Islet precursor cell (in vitro differentiated cells): ENCODE data around the gene ANKRD11.

Experiments used
- DNase-seq: peaks from one replicate; pipeline ENCODE4 v3.0.0-alpha.2; 2018

ANKRD11 gene

GRCh38 chr16:89341697-89342694, 148.4 kb downstream of the ANKRD11 start:
- peak; percentile 45 for DNase-seq

- peak; percentile 42 for DNase-seq
These were observed 149.1 kb downstream of the ANKRD11 start for GRCh38 chr16:89341279-89341678.

DNA sequence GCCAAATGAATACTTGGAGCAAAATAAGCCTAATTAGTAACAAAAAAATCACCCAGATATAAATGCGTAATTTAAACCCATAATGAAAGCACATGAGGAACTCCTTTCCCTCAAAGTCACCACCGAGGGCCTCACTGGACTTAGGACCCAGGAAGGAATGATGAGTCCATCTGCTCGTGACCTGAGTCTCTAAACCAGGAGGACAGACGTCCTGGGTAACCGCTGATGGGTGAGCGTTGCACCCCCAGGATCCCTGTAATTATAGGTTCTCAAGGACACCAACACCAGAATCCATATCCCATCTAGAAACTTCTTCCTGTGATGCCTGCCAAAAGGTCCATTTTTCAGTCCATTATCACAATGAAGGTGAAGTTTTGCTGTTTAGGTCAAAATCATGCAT, 151.5 kb downstream of the ANKRD11 start:
- no peak for DNase-seq

GRCh38 chr16:89337965-89338364, 152.4 kb downstream of the ANKRD11 start:
- no peak for DNase-seq

GRCh38 chr16:89335803-89336485, 154.4 kb downstream of the ANKRD11 start:
- no peak for DNase-seq

GRCh38 chr16:89334988-89335802, 155.2 kb downstream of the ANKRD11 start:
- peak; percentile 54 for DNase-seq

- peak; percentile 37 for DNase-seq
These were observed 155.9 kb downstream of the ANKRD11 start for GRCh38 chr16:89334461-89334860.

DNA sequence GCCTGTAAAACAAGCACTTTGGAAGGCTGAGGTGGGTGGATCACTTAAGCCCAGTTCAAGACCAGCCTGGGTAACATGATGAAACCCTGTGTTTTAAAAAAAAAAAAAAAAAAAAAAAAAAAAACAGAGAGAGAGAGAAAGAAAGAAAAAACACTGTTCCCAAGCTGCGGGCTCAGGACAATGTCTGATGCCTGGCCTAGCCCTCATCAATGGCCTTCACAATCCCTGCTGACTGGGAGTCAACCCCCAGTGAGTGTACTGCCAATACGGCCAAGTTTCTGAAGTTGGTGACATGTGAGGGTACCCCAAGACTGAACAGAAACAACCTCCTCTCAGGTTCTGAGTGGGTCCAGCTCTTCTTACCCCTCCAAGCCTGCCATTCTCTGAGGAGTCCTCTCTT, 156.3 kb downstream of the ANKRD11 start:
- DNase-seq, result peak; percentile 32

- peak; percentile 66 for DNase-seq
These were observed 156.9 kb downstream of the ANKRD11 start for GRCh38 chr16:89333401-89334001.

- no peak for DNase-seq
These were observed 157.5 kb downstream of the ANKRD11 start for GRCh38 chr16:89332902-89333245.

DNA sequence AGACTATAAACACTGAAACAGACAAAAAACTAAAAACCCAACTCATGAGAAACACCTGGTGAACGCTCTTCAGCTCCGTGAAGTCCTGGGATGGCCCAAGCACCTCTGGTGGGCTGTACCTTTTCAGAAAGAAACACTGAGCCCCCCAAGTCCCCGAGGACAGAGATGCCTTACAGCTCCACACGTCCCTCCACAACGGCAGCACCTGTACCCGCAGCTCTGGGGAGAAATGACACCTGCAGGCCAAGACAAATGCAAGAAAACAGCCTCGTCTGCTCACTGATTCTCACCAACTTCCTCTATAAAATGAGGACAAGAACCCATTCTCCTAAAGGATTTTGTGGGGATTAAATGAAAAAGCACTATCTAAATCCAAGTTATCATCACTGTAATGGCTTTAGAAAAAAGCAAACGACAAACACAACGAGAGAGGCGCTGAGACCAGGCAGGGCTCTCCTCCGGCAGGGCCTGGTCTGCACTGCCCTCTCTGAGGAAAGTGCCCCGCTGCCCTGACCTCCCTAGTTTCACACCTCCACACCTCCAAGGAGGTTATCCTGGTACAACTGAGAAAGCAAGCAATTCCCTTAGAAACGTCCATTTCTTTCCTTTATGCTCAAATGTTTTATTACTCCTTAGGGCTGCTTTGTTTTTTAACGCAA, 158.0 kb downstream of the ANKRD11 start:
- no peak for DNase-seq

- DNase-seq, result peak; percentile 13
These were observed 158.8 kb downstream of the ANKRD11 start for GRCh38 chr16:89331371-89332109.

DNA sequence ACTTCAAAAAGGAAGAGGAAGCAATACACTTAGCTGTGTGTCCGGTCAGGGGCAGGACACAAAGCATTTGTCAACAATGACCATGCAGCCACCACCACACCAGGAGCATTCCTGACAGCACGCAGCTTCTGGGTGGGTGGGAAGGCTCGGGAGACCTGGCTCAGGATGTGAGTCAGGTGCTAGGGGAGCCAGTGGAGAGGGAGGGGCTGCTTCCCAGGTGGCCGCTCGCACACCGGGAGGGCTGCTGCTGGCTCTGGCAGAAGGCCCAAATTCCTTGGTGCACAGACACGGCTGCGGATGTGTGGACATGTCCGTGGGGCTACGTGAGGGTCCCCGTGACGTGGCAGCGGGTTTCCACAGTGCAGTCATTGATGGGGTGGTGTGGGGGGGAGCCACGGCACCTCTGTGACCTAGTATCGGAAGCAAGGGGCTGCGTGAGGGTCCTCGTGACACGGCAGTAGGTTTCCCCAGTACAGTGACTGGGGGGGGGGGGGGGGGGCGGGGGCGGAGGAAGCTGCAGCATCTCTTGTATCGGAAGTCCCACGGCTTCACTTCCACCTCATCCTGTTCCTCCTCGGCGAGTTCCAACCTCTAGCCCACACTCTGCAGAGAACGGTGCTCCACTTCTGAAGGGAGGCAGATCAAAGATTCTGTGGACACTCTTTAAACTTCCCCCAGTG, 160.0 kb downstream of the ANKRD11 start:
- DNase-seq, result peak; percentile 97

DNA sequence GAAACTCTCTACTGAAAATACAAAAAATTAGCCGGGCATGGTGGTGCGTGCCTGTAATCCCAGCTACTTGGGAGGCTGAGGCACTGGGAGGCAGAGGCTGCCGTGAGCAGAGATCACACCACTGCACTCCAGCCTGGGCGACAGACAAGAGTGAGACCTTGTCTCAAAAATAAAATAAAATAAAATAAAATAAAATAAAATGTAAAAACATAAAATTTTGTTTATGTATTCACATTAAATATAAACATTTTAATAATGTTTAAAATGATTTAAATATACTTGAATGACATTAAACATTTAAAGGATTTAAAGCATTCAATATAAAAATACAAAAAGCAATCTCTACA, 160.6 kb downstream of the ANKRD11 start:
- peak; percentile 2 for DNase-seq

GRCh38 chr16:89328412-89329400, 161.7 kb downstream of the ANKRD11 start:
- DNase-seq, result peak; percentile 44

GRCh38 chr16:89326721-89327120, 163.6 kb downstream of the ANKRD11 start:
- peak; percentile 64 for DNase-seq

DNA sequence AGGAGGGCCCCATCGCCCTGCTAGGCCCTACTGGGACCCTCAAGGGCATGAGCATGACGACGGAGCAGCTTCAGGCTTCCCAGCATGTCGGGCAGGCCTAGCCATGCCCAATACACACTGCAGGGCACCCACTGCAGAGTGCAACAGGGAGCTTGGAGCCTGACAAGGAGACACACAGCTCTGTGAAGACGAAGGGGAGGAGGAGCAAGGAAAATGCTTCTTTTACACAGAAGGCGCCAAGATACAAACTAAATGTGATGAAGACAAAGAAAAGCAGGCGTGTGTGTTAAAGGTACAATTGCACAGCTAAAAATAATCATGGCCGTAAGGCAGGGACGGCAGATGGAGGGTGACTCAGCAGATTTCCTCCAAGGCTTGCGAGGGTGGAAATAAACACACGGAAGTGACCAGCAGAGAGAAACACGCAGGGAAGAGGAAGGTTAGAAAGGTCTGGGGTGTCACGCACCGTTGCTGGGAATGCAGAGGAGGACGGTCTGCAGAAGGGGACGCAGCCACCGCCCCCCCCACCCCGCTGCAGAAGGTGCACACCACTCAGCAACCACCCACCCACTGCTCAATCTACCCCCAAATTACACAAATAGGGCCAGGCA, 164.4 kb downstream of the ANKRD11 start:
- peak; percentile 51 for DNase-seq

DNA sequence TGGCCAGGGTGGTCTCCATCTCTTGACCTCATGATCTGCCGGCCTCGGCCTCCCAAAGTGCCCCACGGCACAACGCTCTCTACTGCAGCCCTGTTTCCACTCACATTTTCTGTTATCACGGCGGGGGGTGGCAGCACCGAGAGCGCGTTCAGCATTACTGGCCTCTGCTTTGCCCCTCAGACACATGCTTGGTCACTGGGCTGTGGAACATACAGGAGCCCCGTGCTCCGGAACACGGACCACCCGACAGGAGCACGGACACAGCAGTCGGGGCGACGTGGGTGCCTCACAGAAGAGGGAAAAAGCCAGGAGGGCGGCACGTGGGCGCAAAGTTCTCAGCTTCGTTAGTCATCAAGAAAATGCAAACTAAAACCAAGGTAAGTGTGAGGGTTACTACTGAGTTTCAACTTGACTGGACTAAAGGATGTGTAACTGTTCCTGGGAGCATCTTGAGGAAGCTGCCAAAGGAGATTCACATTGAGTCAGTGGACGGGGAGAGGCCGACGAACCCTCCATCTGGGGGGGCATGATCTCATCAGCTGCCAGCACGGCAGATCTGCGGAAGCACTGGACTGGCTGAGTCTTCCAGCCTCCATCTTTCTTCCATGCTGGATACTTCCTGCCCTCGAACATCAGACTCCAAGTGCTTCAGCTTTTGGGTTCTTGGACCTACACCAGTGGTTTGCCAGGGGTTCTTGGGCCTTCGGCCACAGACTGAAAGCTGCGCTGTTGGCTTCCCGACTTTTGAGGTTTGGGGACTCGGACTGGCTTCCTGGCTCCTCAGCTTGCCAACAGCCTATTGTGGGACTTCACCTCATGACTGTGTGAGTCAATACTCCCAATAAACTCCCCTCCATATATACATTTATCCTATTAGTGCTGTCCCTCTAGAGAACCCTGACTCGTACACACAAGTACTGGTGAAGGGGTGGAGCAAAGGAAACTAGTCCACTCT, 166.0 kb downstream of the ANKRD11 start:
- DNase-seq, result no peak
